Superior temporal gyrus (tissue), 1 donor: ENCODE measurements around the gene KIAA1958.

ENCODE experiments used
- DNase-seq: peaks from one replicate; pipeline ENCODE4 v3.0.0-alpha.2; 2016; ENCODE audit errors: extremely low spot score

The KIAA1958 gene

DNA sequence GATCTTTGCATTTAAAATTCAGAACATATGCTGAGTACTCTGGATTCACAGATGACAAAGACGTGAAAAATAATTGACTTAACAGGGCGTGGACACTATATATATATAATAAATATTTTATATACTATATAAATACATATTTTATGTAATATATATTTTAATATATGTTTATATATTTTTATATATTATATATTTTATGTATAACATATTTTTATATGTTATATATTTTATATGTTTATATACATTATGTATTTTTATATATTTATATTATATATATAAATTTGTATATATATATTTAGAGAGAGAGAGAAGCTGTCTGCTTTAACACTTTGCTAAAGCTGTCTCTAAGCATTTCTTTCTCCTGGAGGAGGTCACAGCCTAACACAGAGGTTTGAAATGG lies 118.2 kb downstream of the KIAA1958 start:
- DNase-seq, result no peak

GRCh38 chr9:112605518-112605917 lies 118.9 kb downstream of the KIAA1958 start:
- DNase-seq, result no peak

DNA sequence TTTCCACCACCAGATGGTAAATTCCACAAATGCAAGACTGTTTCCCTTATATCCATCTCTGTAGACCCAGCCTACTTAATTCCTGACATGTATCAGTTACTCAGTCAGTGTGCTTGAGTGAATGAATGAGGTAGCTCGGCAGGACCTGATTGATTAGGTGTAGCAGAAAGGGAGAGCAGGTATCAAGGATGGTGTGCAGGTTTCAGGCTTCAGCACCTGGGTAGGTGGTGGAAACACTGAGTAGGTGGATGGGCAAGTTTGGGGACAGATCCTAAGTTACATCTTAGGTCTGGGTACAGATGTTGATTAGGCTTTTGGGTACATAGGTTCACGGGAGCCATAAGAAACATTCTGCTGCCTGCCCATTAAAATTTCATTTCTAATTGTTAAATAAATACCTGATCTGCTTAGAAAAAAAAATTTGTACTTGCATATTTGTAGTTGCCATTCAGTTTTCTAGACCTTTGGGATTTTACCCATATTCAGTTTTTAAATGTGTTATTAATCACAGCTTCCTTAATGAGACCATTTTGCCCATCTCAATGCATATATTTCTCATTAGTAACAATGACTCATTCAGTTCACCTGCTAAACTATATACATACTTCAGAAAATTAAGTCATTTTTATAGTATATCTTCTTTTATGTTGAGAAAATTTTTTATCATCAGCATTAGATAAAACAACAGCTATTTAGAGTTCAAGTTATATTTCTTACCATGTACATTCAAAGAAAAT lies 119.5 kb downstream of the KIAA1958 start:
- DNase-seq, result no peak

GRCh38 chr9:112608851-112609250 lies 122.2 kb downstream of the KIAA1958 start:
- no peak for DNase-seq

DNA sequence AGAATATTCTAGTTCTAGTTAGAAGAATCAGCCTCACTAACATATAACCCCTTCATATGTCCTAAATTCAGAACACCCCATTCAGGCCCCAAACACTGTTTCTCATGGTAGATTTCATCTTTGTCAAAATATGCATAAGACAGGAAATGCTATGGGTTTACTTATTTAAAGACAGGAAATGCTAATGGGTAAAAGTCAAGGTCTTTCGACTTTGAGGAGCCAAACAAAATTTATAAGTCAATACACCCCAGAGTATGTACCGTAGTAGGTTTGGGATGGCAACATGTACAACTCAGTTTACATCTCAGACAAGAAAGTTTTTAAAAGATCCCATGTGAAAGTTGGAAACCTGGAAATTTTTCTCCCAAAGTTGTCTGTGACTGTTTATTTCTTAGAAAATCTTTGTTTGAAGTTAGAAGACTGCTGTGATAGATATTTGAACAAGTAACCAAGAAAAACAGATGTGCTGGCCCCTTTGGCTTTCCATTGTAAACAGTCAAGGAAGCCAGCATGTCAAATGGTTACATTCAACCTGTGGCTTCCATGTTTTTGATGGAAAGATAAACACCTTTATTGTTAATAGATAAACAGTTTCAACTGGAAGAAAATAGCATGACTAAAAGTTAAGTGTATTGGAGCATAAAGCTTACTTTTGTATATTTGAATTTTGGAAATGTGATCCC lies 129.1 kb downstream of the KIAA1958 start:
- no peak for DNase-seq

GRCh38 chr9:112617371-112617770 lies 130.7 kb downstream of the KIAA1958 start:
- no peak for DNase-seq

DNA sequence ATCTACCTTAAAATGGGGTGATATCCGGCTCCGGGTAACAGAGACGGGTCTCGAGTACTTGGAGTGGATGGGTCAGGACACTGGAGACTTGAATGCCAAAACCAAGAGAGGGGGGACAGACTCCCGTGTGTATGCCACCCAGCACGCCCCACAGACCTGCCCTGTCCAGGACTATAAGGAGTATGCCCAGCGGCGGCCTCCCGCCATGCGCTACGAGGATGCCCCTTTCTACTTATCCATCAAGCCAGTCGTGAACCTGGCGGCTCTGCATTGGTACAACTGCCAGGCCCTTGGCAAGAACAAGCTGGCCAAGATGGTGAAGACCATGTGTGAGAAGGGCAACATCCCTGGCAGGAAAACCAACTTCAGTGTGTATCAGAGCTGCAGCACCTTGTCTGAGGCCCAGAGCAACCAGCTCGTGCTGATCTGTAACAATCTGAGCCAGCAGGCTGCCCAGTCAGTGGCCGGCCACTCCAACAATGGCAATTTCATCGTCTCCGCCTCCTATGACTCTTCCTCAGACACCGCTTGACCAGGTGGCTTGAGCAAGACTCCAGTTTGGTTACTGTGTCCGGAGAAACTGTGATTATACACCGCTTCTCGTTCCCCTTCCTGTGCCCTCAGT lies 131.9 kb downstream of the KIAA1958 start:
- DNase-seq, result no peak

DNA sequence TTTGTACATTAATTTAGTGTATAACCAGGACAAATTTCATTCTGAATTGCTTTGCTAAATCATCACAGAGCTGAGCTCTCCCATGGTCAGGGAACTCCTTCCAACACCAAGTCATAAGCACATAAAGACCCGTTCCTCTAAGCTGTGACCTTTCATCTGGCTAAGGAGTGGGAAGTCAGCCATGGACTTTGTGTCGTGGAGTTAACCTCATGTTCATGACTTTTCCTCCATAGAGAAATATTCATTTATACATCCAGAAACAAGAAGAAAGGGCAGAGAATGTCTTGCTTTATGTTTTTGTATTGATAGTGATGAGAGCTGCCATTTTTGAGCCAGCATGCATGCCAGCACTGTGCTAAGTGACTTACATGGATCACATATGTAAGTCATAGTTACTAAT lies 133.8 kb downstream of the KIAA1958 start:
- no peak for DNase-seq

GRCh38 chr9:112621018-112621655 lies 134.5 kb downstream of the KIAA1958 start:
- DNase-seq, result no peak

DNA sequence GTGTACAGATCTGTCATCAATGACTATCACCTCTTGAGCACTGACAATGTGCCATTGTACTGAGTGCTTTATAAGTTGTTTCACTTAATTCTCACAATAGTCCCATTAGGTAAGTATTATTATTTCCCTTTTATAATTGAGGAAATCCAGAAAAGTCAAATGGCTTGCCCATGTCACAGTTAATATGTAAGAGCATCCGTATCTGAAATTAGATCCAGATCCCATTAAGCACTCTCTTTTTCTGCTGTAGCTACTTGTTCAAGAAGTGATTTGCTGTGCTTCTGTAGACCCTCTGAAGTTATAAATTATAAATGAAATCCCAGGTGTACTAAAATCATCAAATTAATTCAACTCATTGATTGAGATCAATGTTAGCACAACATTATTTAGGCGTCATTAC lies 136.6 kb downstream of the KIAA1958 start:
- no peak for DNase-seq

- DNase-seq, result no peak
These were observed 138.4 kb downstream of the KIAA1958 start for GRCh38 chr9:112624711-112625707.

DNA sequence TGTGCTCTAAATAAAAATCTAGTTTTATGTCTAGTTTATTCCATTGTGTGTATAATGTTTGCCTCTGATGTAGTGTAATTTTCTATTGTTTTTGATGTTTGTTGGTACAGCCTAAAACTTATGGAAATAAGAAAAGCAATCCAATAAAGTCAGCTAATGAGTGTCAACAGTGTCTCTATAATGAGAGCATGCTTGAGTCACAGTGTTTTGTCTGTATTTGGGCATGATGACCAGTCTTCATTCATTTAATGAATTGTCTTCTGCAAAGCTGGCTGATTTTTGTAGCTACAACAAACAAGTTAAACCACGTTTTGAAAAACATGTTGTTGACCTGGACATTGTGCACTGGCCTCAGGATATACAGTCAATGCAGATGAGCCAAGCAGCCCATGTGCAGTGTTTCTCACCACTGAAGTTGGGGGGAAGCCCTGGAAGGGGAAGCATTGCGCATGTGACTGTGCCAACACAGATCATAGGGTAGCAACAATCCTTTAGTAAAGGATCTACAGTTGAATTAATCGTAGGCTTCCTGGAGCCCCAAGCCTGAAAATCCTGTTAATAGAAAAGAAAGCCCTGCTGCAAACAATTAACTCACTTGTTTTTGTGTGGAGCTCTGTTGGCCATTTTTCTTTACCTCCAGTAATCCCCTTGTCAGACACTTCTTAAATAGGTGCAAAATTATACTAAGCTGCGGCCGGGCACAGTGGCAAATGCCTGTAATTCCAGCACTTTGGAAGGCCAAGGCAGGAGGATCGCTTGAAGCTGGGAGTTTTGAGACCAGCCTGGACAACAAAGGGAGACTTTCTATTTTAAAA lies 143.3 kb downstream of the KIAA1958 start:
- DNase-seq, result no peak

- DNase-seq, result no peak
These were observed 144.9 kb downstream of the KIAA1958 start for GRCh38 chr9:112631313-112632070.

- no peak for DNase-seq
These were observed 153.7 kb downstream of the KIAA1958 start for GRCh38 chr9:112640311-112640710.

GRCh38 chr9:112642126-112642525 lies 155.5 kb downstream of the KIAA1958 start:
- DNase-seq, result no peak

DNA sequence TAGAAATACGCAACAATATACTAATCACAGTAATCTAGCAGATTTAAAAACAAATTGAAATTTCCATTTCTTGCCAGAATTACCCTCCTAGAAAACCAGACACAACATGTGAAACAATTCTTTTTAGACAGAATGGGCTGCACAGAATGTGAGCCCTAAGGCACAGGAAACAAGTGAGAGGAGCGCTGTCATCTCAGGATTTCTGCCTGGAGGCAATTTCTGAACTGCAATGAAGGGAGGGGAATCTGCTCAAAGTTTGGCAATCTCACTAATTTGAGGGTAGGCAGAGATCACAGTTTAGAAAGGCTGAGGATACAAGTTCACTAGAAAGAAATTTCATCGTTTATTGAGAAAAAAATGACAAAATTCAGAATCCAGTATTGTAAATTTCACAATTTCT lies 161.0 kb downstream of the KIAA1958 start:
- no peak for DNase-seq

DNA sequence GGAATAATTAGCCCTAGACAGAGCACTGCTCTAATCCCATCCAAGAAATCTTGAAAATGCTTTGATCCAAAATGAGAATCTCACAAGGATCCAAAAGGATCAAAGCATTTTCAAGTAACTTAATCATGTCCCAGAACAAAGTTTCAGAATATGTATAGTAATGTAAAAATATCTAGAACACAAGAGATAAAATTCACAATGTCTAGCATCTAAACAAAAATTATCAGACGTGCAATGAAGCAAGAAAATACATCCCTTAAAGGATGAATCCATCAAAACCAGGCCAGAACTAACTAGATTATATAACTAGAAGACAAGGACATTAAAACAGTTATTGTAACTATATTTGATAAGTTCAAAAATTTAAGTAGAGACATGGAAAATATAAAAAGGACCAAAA lies 162.0 kb downstream of the KIAA1958 start:
- DNase-seq, result no peak

DNA sequence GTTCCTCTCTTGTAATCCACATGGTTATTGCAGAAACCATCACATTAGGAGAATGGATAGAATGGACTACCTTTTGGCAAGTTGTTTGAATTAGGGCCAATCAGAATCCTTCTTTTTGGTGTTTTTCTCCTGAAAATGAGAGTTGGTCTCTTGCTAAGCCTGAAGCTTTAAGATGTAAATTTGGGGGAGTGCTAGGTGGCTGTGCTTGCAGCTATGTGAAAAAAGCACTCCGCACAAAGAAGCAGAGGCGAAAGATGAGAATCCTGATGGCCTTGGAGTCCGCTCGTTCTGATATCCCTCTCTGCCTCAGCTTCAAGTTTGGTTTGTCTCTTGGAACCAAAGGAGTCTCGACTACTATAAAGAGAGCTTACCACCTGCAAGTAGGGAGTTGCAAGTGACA lies 167.7 kb downstream of the KIAA1958 start:
- DNase-seq, result no peak

DNA sequence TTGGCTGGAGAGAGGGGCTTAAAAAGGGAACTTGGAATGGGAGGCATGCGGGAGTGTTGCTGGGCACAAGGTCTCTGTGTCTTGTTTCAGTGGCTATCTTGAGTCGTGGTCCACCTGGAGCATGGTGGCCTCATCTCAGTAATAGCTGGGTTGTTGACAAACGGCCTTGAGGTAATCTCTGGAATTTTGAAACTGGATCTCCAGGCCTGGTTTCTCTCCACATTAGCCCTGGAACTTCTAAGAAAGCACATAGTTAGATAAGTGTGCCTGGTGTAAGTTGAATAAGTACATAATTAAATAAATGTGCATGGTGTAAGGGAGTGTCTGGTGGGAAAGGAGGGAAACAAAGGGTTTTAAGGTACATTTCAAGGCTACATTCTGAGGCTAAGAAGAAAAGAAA lies 169.0 kb downstream of the KIAA1958 start:
- no peak for DNase-seq

DNA sequence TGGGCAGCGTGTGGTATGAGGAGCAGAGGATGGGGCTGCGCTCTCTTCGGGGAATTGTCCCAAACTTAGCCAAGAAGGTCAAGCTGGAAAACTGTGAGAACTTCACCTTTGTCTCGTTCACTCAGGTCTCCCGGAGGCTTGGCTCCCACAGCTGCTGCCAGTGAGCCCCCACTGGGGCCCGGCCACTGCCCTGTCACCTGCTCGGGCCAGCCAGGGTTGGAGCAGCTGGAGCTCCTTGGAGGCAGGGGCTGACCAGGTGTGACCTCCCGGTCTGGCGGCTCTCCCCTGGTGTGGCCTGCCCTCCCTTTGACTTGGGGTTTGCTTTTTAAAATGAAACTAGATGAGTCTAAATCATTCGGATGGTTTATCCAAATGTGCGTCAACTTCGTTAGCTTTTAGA lies 173.3 kb downstream of the KIAA1958 start:
- DNase-seq, result no peak
